HCT116 (cell line): ENCODE results near the gene CD84.

Experiments
- CTCF ChIP-seq, 3 experiments: fragments of 200-600 bp in 1 of 3; sonication (generic) in 1 of 3; IDR thresholded peaks in 2 of 3; conservative IDR thresholded peaks in 1 of 3; 2 replicates each; pipeline ENCODE4 v1.5.1; 2012 to 2017; ENCODE audit warnings: low read depth in 2 of 3, low read length in 2 of 3, antibody characterized with exemption in 1 of 3, borderline replicate concordance in 1 of 3, control low read depth in 1 of 3, mild to moderate bottlenecking in 1 of 3, mixed read lengths in 1 of 3, mixed run types in 1 of 3, moderate library complexity in 1 of 3; ENCODE audit not compliant: insufficient read depth in 1 of 3
- ELF1 ChIP-seq: IDR thresholded peaks from 2 replicates; pipeline ENCODE4 v1.6.1; 2012; ENCODE audit warnings: low read depth, borderline replicate concordance
- EZH2 ChIP-seq: fragments of 200-600 bp; sonication (generic); IDR thresholded peaks from 2 replicates; pipeline ENCODE4 v1.6.1; 2017; ENCODE audit warnings: antibody characterized with exemption, mixed run types
- MAX ChIP-seq: IDR thresholded peaks from 2 replicates; pipeline ENCODE4 v1.6.1; 2012
- POLR2A ChIP-seq: IDR thresholded peaks from 2 replicates; pipeline ENCODE4 v1.7.0; 2011; ENCODE audit warnings: borderline replicate concordance; ENCODE audit not compliant: insufficient read depth, insufficient read length; ENCODE audit errors: extremely low read depth
- ZBTB33 ChIP-seq: IDR thresholded peaks from 2 replicates; pipeline ENCODE4 v1.6.1; 2011; ENCODE audit warnings: mild to moderate bottlenecking, low read length, moderate library complexity; ENCODE audit not compliant: insufficient replicate concordance; ENCODE audit errors: extremely low read depth

GRCh38 chr1:160584784-160585183 is 5.5 kb upstream of the CD84 start:
- TF ChIP-seq MAX = no peak
- no peak for TF ChIP-seq EZH2
- TF ChIP-seq POLR2A = no peak
- TF ChIP-seq CTCF (IDR thresholded peaks at IDR 0.05 in 2 of 3, conservative IDR thresholded peaks at IDR 0.05 in 1 of 3; ENCODE audit: borderline replicate concordance in 1 of 3, insufficient read depth in 1 of 3, low read depth in 2 of 3, low read length in 2 of 3) = no peak
- TF ChIP-seq ZBTB33 = no peak
- no peak for TF ChIP-seq ELF1
